BJ (cell line): Measurements from ENCODE around the gene COPS8. TPM values are rescaled to one million over a fixed set of nuclear protein-coding genes. Genes with fewer than 3 reads are reported as not detected.

Experiments used
- CTCF ChIA-PET: fragments of 350-600 bp; formaldehyde crosslinking; extraction: SDS; loops from one replicate; lab custom pipeline; 2021; ENCODE audit warnings: antibody characterized with exemption, inconsistent platforms; lab: Yijun Ruan, JAX
- POLR2A ChIA-PET: fragments of 300-600 bp; sonication (Branson Sonifier 250); formaldehyde crosslinking; extraction: SDS; loops from one replicate; lab custom pipeline; 2021; ENCODE audit warnings: antibody characterized with exemption; lab: Charles Lee
- DNase-seq: peaks from one replicate; pipeline ENCODE4 v3.0.0-alpha.2; 2011; ENCODE audit warnings: low read depth
- H3K27me3 ChIP-seq: 2 replicates; pipeline ENCODE4 v1.6.0; 2011; ENCODE audit warnings: low read length; ENCODE audit not compliant: control insufficient read depth, insufficient read depth
- H3K36me3 ChIP-seq: 2 replicates; pipeline ENCODE4 v1.5.1; 2011; ENCODE audit warnings: low read length; ENCODE audit not compliant: control insufficient read depth, insufficient read depth
- H3K4me3 ChIP-seq: 2 replicates; pipeline ENCODE4 v1.5.1; 2011; ENCODE audit warnings: low read depth, mild to moderate bottlenecking, control low read depth, low read length
- polyA plus RNA-seq: library from polyadenylated mRNA; depleted of rRNA; stranded (reverse); fragments of >200 nt; gene quantifications from 2 replicates; pipeline ENCODE4 v1.2.3, GENCODE V29; 2011
- TF ChIP-seq, protein P1 (sequence below): IDR thresholded peaks from 2 replicates; pipeline ENCODE4 v1.5.1; 2011; ENCODE audit warnings: low read depth, mild to moderate bottlenecking, control low read depth, inconsistent platforms, low read length, moderate library complexity; ENCODE audit not compliant: insufficient read depth

COPS8 gene
- polyA plus RNA-seq, 1 experiment, result 55.8 TPM

DNA sequence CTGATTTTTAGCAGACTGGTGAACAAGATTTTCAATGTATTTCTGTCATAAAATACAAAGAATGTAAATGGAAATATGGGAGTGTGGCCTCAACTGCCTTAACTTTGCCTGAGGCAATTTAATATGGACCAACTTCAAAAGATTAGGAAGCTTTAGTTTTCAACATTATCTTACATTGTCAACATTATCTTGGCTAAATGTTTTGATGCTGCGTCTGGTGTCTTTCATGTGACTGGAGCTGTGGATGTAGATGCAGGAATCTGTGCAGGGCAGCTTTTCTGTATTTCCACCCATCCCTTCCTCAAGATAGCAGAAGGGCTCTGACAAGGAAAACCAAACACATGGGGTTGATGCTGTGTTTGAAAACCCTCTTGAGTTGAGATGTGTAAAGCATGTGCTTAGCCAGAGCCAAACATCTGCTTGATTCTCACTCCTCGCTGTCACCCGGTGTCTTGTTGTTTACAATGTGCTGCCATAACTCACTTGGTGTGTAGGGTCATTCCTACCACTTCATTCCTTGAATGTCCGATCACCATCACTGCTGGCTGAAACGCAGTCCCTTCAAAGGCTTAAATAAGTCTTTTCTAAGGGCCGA, 33.0 kb downstream of the COPS8 start:
- ChIA-PET CTCF (interaction anchor here (0.7 to 2.0 kb wide), 5 partner anchors 13 to 454 kb away, joined by 3 to 4 read pairs (median 3); no protein-coding TSS in a partner anchor), POLR2A (no interaction called here)
- H3K4me3 ChIP-seq, result no peak overlapping the region

DNA sequence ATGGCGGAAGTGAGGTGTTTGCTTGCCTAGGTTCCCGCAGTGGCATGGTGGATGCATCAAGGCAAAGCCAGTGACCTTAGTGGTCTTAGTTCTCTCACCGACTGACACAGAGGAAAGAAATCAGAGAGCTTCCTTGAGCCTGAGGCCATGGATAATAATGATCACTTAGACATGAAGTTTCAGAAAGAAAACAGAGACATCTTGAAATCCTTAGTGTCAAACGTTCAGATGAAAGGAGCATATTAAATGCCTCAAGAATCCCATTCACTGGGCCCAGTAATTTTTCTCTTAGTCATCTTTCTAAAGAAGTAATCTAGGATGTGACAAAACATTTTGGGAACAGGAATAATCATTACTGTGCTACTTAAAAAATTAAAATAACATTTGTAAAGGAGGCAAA, 35.2 kb downstream of the COPS8 start:
- ChIA-PET CTCF (interaction anchor here (0.9 to 3.8 kb wide), 13 partner anchors 11 to 624 kb away, joined by 3 to 39 read pairs (median 6); no protein-coding TSS in a partner anchor), POLR2A (no interaction called here)
- H3K27me3 ChIP-seq, result no peaks in the 10 kb centered on the region
- H3K4me3 ChIP-seq, result no peak overlapping the region
- no peak for DNase-seq
- TF ChIP-seq, protein P1, sequence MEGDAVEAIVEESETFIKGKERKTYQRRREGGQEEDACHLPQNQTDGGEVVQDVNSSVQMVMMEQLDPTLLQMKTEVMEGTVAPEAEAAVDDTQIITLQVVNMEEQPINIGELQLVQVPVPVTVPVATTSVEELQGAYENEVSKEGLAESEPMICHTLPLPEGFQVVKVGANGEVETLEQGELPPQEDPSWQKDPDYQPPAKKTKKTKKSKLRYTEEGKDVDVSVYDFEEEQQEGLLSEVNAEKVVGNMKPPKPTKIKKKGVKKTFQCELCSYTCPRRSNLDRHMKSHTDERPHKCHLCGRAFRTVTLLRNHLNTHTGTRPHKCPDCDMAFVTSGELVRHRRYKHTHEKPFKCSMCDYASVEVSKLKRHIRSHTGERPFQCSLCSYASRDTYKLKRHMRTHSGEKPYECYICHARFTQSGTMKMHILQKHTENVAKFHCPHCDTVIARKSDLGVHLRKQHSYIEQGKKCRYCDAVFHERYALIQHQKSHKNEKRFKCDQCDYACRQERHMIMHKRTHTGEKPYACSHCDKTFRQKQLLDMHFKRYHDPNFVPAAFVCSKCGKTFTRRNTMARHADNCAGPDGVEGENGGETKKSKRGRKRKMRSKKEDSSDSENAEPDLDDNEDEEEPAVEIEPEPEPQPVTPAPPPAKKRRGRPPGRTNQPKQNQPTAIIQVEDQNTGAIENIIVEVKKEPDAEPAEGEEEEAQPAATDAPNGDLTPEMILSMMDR, result no peak
- H3K36me3 ChIP-seq, result no peaks in the 10 kb centered on the region

More for the DNA sequence above, 33.0 kb downstream of the COPS8 start:
- Histone ChIP-seq H3K27me3 (no peaks in the 10 kb centered on the region), H3K36me3 (no peaks in the 10 kb centered on the region)
- no peak for DNase-seq
- TF ChIP-seq, protein P1, result no peak

DNA sequence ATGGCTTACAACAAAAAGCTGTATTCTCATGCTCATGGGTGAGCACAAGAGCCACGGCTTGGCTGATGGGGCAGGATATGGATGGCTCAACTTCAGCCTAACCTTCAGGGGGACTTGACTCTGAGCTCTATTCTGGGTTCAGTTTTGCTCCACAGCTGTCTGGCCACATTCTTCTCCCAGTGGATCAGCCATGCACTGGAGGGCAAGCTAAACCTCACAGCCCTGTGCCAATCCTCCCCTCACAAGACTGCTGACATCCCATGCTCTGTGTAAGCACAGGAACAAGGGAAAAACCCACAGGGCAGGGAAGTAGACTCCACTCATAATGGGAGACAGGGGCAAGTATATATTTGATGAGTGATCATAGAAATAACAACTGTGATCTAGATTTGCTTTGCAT, 35.6 kb downstream of the COPS8 start:
- CTCF ChIA-PET, result interaction anchor here (0.9 to 3.8 kb wide), 20 partner anchors 9 to 768 kb away, joined by 3 to 39 read pairs (median 5); no protein-coding TSS in a partner anchor
- Histone ChIP-seq H3K27me3 (no peaks in the 10 kb centered on the region), H3K4me3 (no peak overlapping the region), H3K36me3 (no peaks in the 10 kb centered on the region)
- DNase-seq, result no peak
- POLR2A ChIA-PET, result no interaction called here
- TF ChIP-seq, protein P1, result no peak

DNA sequence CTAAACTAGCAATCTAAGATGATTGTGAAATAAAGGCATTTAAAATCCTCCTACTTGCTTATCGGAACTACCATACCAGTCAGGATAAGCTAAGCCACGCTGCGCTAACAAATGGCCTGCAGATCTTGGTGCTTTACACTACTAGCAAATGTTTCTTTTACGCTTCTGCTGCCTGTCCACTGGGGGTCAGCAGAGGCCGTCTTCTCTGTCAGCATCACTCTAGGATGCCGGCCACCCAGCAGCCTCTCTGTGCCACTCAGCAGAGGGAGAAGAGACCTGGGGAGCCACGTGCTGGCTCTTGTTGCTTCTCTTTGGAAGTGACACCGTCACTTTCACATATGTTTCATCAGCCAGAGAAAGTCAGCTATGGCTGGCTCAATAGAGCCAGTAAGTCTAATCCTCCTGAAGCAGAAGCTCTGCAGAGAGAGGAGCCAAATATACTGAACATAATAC, 36.6 kb downstream of the COPS8 start:
- Histone ChIP-seq H3K27me3 (no peaks in the 10 kb centered on the region), H3K4me3 (no peak overlapping the region), H3K36me3 (no peaks in the 10 kb centered on the region)
- CTCF ChIA-PET, result interaction anchor here (0.7 to 3.8 kb wide), 37 partner anchors 10 to 768 kb away, joined by 3 to 39 read pairs (median 4); no protein-coding TSS in a partner anchor
- DNase-seq, result no peak
- TF ChIP-seq, protein P1, result peak; percentile 84
- POLR2A ChIA-PET, result no interaction called here

DNA sequence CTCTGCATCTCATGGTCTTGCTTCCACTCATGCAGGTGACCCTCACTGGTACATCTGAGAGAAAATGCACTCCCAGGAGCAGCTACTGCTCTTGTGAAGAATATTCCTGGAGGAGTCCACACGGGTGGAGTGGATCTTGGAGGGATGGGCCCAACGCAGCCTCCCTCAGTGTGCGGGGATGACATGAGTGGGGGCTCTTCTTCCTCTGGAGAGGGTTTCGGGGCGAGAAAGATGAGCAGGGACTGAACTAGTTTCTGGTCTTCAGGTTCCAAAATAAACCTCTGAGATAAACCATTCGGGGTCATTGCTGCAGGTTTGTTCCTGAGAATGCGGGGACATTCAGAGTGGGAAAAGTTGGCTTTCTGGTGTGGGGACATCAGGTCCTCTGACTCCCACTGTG, 39.1 kb downstream of the COPS8 start:
- no peaks in the 10 kb centered on the region for H3K36me3 ChIP-seq

More for the DNA sequence above, 39.1 kb downstream of the COPS8 start:
- POLR2A ChIA-PET, result interaction anchor here (0.6 kb wide), 1 partner anchor 190 kb away, joined by 3 read pairs; no protein-coding TSS in a partner anchor
- TF ChIP-seq, protein P1, result no peak
- Histone ChIP-seq H3K27me3 (no peaks in the 10 kb centered on the region), H3K4me3 (no peak overlapping the region)
- CTCF ChIA-PET, result interaction anchor here (0.7 to 1.4 kb wide), 5 partner anchors 31 to 388 kb away, joined by 3 to 4 read pairs (median 3); no protein-coding TSS in a partner anchor
- no peak for DNase-seq
